IPS-18a (cell line): ENCODE results near the gene DEPDC5.

Experiments used
- H3K27ac ChIP-seq: one replicate; pipeline ENCODE4 v1.5.1; 2013; ENCODE audit warnings: low read length
- H3K27me3 ChIP-seq: one replicate; pipeline ENCODE4 v1.6.1; 2013; ENCODE audit warnings: mild to moderate bottlenecking, low read length; ENCODE audit not compliant: control insufficient read depth, insufficient read depth
- H3K36me3 ChIP-seq: one replicate; pipeline ENCODE4 v1.6.1; 2013; ENCODE audit warnings: low read depth, low read length; ENCODE audit not compliant: control insufficient read depth
- H3K4me1 ChIP-seq: one replicate; pipeline ENCODE4 v1.6.1; 2013; ENCODE audit warnings: low read depth, low read length; ENCODE audit not compliant: control insufficient read depth
- H3K4me3 ChIP-seq: one replicate; pipeline ENCODE4 v1.5.1; 2013; ENCODE audit warnings: low read length
- H3K9ac ChIP-seq: one replicate; pipeline ENCODE4 v1.6.1; 2013; ENCODE audit warnings: mild to moderate bottlenecking, low read length, moderate library complexity
- H3K9me3 ChIP-seq: one replicate; pipeline ENCODE4 v1.6.1; 2013; ENCODE audit warnings: low read depth, low read length; ENCODE audit not compliant: control insufficient read depth

The DEPDC5 gene

DNA sequence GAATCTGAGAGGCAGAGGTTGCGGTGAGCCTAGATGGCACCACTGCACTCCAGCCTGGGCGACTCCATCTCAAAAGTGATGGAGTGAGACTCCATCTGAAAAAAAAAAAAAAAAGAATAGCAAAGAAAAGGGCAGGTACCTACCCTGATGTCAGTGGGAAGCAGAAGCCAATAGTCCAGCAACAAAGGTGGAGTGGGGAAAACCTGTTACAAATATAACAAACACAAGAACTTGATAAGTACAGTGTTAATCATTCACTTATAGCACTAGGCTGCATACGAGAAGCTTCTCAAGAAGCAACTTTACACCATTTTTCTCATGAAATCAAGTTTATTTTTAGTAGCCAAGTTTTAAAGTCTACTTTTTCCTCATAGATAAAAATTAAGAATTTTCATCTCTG, 128.0 kb downstream of the DEPDC5 start:
- Histone ChIP-seq H3K4me1 (no peaks in the 10 kb centered on the region), H3K9me3 (no peaks in the 10 kb centered on the region), H3K36me3 (peaks cover 7% of the 10 kb centered on the region), H3K9ac (no peak overlapping the region), H3K4me3 (no peak overlapping the region), H3K27me3 (no peaks in the 10 kb centered on the region), H3K27ac (no peak overlapping the region)

DNA sequence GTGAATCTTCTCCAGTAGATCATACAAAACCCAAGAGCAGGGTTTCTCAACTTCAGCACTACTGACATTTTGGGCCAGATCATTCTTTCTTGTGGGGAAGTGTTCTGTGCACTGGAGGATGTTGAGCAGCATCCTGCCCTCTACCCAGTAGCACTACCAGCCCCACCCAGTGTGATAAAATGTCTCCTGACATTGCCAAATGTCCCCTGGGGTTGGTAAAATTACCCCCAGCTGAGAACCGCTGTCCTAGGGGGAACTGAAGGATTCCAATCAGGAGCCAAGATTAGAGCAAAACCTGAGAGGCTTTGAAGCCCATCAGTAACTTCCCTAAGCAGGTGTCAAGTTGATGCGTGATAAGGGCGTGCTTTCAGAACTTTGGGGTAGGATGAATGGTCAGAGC, 129.2 kb downstream of the DEPDC5 start:
- Histone ChIP-seq H3K9ac (no peak overlapping the region), H3K4me1 (no peaks in the 10 kb centered on the region), H3K4me3 (no peak overlapping the region), H3K27ac (no peak overlapping the region), H3K36me3 (peaks cover 7% of the 10 kb centered on the region), H3K9me3 (no peaks in the 10 kb centered on the region), H3K27me3 (no peaks in the 10 kb centered on the region)

DNA sequence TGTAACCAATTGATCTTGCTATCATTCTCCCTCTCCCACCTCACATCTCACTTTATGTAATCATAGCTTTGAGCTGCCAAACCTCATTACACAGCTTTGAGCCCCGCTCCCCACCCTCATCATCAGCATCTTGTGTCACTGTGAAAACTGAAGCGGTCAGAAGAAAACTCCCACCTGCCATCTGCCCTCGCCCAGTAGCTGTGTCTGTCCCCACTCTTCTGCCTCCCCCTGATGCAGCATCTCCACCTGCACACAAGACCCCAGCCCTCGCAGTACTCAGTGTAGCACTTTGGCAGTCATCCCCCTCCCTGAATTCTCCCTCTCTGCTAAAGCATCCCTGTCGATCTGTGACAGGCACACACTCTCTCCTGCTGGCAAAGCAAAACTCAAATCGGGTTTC, 130.2 kb downstream of the DEPDC5 start:
- H3K36me3 ChIP-seq, result peaks cover 7% of the 10 kb centered on the region
- no peak overlapping the region for H3K27ac ChIP-seq
- no peaks in the 10 kb centered on the region for H3K4me1 ChIP-seq
- no peak overlapping the region for H3K9ac ChIP-seq
- H3K27me3 ChIP-seq, result no peaks in the 10 kb centered on the region
- H3K4me3 ChIP-seq, result no peak overlapping the region
- H3K9me3 ChIP-seq, result no peaks in the 10 kb centered on the region

DNA sequence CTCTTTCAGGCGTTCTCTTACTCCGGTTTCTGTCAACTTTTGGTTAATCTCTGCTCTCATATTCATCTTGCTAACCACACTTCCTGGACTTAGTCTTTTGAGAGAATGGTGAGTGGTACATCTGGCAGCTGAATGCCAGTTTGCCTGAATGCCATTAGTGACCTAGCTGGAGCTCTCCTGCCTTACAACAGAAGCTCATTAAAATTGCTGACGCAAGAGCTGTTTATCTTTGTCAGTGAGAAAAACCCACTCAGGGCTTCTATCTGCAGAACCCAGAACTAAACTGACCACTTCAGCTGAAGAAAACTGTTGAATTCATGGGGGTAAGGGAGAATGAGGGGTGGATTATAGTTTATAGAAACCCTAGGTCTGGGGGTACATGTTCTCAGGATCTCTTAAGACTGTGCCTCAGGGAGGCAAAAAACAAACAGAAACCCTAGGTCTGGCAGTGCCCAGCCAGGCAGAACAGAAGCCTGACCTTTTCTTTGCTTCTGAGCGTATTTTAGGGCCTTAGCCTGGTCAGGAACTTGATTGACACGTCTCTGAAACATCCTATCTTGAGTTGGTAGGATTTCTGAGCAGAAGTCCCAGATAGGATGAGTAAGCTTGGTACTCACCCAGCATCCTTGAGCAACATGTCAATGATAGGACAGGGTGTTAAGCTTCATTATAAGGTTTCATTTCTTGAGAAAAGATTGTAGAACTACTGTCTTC, 137.7 kb downstream of the DEPDC5 start:
- Histone ChIP-seq H3K4me3 (no peak overlapping the region), H3K4me1 (peaks cover 10% of the 10 kb centered on the region), H3K36me3 (no peaks in the 10 kb centered on the region), H3K9ac (no peak overlapping the region), H3K9me3 (no peaks in the 10 kb centered on the region), H3K27me3 (no peaks in the 10 kb centered on the region), H3K27ac (no peak overlapping the region)

DNA sequence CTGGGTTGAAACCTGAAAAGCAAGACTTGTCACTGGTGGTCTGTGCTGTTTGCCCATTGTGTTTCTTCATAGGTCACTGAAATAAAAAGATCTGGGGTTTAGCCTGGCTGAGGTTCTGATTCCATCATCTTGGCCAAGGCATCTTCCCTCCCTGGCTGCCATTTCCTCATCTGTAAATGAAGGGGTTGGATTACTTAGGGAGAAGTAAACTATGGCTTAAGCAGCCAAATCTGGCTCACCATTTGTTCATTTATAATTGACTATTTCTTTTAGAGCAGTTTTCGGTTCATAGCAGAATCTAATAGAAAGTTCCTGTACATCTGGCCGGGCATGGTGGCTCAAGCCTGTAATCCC, 138.2 kb downstream of the DEPDC5 start:
- Histone ChIP-seq H3K4me1 (peaks cover 10% of the 10 kb centered on the region), H3K27ac (no peak overlapping the region), H3K9me3 (no peaks in the 10 kb centered on the region), H3K36me3 (no peaks in the 10 kb centered on the region), H3K27me3 (no peaks in the 10 kb centered on the region), H3K9ac (no peak overlapping the region), H3K4me3 (no peak overlapping the region)

DNA sequence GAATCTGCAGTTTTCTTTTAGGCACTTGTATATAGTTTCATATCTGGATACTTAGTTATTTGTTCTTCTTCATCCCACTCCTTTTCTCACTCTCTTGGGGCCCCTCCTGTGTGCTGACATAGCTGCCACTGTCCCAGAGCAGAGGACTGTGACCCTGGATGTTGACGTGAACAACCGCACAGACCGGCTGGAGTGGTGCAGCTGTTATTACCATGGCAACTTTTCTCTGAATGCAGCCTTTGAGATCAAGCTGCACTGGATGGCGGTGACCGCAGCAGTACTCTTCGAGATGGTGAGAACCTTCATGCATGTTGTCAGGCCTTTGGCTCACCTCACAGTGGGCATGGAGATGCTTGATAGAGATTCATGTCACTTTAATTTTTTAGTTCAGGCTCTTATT, 139.6 kb downstream of the DEPDC5 start:
- Histone ChIP-seq H3K27ac (no peak overlapping the region), H3K9ac (no peak overlapping the region), H3K4me3 (no peak overlapping the region), H3K36me3 (no peaks in the 10 kb centered on the region), H3K9me3 (no peaks in the 10 kb centered on the region), H3K27me3 (no peaks in the 10 kb centered on the region), H3K4me1 (peaks cover 10% of the 10 kb centered on the region)

DNA sequence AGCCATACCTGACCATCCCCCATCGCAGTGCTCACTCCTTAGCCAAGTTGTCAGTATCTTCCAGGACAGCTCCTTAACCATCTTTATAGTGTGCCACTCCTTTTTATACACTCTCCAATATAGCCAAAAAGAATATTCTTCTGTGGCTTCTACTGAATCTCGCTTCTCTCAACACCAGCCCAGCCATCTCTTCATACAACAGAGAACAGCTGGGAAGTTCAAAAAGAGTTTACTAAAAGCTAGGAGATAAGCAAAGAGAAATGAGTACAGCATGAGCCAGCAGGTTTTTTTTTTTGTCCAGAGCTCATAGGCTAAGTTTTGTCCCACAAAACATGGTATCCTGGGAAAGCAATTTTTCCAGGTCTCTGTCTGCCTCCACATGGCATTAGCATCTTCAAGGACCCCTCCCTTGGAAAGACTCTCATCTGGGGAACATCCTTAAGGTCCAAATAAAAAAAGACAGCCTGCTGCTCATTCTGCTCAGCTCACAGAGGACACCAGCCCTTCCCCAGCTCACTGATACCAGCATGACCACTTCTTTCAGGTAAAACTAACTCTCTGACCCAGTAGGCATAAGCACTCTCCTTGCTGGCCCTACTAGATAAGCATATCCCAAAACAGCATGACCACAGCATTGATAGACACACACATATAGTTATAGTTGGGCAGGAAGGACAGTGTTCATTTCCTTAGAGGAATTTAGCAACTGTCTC, 141.7 kb downstream of the DEPDC5 start:
- Histone ChIP-seq H3K4me3 (no peak overlapping the region), H3K9ac (no peak overlapping the region), H3K27ac (no peak overlapping the region), H3K27me3 (no peaks in the 10 kb centered on the region), H3K9me3 (no peaks in the 10 kb centered on the region), H3K4me1 (peaks cover 10% of the 10 kb centered on the region), H3K36me3 (no peaks in the 10 kb centered on the region)

DNA sequence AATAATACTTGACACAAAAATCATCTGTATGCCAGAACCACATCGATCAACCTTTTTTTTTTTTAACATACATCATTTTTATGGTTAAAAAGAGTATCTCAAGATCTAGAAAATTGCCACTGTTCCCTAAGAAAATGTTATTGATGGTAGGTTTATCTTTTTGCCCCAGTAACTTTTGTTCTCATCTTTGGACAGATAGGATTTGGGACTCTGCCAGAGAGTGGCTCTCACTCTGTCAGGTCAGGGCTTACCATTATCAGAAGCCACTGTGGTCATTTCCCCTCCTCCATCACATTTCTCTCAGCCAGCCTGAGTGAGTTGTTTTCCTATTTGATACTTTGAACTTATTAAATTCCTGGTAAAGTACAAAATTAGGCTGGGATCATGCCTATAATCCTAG, 142.7 kb downstream of the DEPDC5 start:
- no peak overlapping the region for H3K27ac ChIP-seq
- no peak overlapping the region for H3K4me3 ChIP-seq
- peaks cover 4% of the 10 kb centered on the region for H3K4me1 ChIP-seq
- H3K27me3 ChIP-seq, result no peaks in the 10 kb centered on the region
- peaks cover 3% of the 10 kb centered on the region for H3K36me3 ChIP-seq
- H3K9me3 ChIP-seq, result no peaks in the 10 kb centered on the region
- no peak overlapping the region for H3K9ac ChIP-seq

DNA sequence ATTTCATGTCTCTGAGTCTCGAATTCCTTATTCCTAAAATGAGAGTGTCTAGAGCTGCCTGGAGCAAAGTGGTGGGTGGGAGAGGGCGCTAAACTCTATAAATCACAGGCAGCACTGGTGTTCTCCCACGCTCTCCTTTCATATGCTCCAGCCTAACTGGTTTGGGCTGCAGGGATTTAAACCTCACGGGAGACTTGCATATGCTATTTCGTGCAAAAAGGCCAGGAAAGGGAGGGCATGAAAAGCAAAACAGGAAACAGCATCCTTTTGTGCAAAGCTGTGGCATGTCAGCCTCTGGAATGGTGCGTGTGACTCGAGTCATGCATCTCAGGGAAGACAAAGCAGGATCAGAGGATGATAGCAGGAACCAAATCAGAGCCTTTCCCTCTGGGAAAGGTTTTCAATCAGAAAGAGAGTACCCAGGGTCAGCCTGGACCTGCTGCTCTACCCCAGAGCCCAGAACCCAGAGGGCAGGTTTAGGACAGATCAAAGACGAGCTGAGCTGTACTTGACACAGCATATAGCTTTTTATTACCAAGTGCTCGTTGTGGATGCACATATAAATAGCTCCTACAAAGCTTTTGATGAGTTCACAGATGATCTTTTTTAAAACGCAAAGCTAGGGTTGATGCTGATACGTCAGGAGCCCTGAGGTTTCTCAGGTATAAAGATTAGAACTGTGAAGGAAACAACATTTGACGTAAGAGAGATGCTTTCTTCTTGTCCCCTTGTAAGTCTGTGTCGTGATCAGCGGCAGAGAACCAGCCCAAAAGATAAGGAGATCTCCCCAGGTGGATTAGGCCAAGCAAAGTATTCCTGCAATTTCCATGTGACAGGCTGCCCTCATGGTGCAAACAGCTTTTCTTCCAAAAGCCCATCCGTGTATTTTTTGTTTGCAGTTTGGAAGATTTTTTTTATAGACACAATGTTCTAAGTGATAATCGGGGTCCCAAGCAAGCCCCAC, 144.3 kb downstream of the DEPDC5 start:
- no peak overlapping the region for H3K9ac ChIP-seq
- H3K4me1 ChIP-seq, result no peaks in the 10 kb centered on the region
- H3K27ac ChIP-seq, result no peak overlapping the region
- peaks cover 3% of the 10 kb centered on the region for H3K36me3 ChIP-seq
- no peaks in the 10 kb centered on the region for H3K9me3 ChIP-seq
- H3K4me3 ChIP-seq, result no peak overlapping the region
- no peaks in the 10 kb centered on the region for H3K27me3 ChIP-seq

DNA sequence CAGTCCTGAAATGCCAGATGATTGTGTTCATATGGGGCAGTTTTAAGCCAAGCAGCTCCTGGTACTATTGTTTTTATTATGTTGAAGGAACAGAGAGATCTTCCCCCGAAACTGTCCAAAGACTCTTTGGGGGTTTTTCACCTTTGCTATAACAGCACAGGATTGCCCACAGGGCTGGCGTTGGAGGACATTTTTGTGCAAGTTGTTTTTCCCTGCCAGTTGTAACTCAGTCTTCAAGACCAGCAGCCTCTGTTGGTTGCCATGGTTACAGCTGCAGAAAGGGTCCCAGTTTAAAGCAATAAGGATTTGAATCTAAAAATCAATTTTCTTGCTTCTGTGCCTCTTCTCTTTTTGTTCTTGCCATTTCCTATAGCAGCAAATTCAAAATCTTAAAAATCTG, 145.1 kb downstream of the DEPDC5 start:
- Histone ChIP-seq H3K4me3 (no peak overlapping the region), H3K9me3 (no peaks in the 10 kb centered on the region), H3K27ac (no peak overlapping the region), H3K9ac (no peak overlapping the region), H3K27me3 (no peaks in the 10 kb centered on the region), H3K4me1 (no peaks in the 10 kb centered on the region), H3K36me3 (peaks cover 3% of the 10 kb centered on the region)

DNA sequence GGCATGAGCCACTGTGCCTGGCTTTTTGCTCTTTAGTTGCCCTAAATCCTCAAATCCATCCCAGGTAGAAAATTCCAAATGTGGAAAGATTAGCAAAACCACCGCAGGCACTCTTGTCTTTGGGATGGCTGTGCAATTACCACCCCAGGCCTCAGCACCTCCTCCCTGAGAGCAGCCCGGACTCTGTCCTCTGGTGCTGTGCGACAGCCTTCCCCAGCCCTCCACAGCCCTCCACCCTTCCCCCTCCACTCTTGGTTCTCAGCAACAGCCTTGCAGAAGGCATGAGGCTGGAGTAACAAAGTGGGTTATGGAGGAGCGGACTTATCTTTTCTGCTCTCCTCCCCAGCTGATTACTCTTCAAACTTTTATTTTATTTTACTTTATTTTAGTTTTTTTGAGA, 145.8 kb downstream of the DEPDC5 start:
- peaks cover 3% of the 10 kb centered on the region for H3K36me3 ChIP-seq
- H3K9me3 ChIP-seq, result no peaks in the 10 kb centered on the region
- H3K9ac ChIP-seq, result no peak overlapping the region
- no peaks in the 10 kb centered on the region for H3K4me1 ChIP-seq
- H3K27ac ChIP-seq, result no peak overlapping the region
- H3K4me3 ChIP-seq, result no peak overlapping the region
- no peaks in the 10 kb centered on the region for H3K27me3 ChIP-seq
